ENCODE results near the gene HARS2.
"Not testable (repeated sequence)": the region's sequence is repeated elsewhere in the genome, so short reads cannot be mapped to it uniquely, and the experiment has no call there.

Gene HARS2

GRCh38 chr5:140690941-140691924 lies at the start of gene HARS2, which contains the start of gene HARS1:
Gene HARS2, plus strand, starts transcription at chr5:140691455. Its CDS starts 194 bp downstream, at chr5:140691649.
Gene HARS1, minus strand, starts transcription at chr5:140691370. Its CDS starts 66 bp downstream, at chr5:140691304.
- DNase-seq: peak; percentile 65

- no peak for DNase-seq
Observed at GRCh38 chr5:140641716-140642115, 49.5 kb upstream of the HARS2 start.

GRCh38 chr5:140642718-140643117 lies 48.5 kb upstream of the HARS2 start:
- DNase-seq: no peak

GRCh38 chr5:140647042-140647419 lies 44.2 kb upstream of the HARS2 start:
- DNase-seq: no peak

GRCh38 chr5:140658870-140659269 lies 32.4 kb upstream of the HARS2 start:
- DNase-seq: no peak

- DNase-seq: not testable (repeated sequence)
Observed at GRCh38 chr5:140660371-140660770, 30.9 kb upstream of the HARS2 start.

GRCh38 chr5:140664030-140664358 lies 27.3 kb upstream of the HARS2 start:
- DNase-seq: no peak

- peak; percentile 31 for DNase-seq
Observed at GRCh38 chr5:140664359-140665119, 26.7 kb upstream of the HARS2 start, which contains the start of gene WDR55. Gene WDR55, plus strand, starts transcription at chr5:140664904. Its CDS starts 9 bp downstream, at chr5:140664913.

- not testable (repeated sequence) for DNase-seq
Observed at GRCh38 chr5:140671035-140671434, 20.2 kb upstream of the HARS2 start.

- DNase-seq: no peak
Observed at GRCh38 chr5:140671472-140672125, 19.7 kb upstream of the HARS2 start.

GRCh38 chr5:140672455-140673186 lies 18.6 kb upstream of the HARS2 start:
- DNase-seq: no peak

GRCh38 chr5:140673187-140673976 lies 17.9 kb upstream of the HARS2 start, which contains the start of gene DND1:
Gene DND1, minus strand, starts transcription at chr5:140673576. Its CDS starts 34 bp downstream, at chr5:140673542.
- DNase-seq: no peak

GRCh38 chr5:140674211-140674610 lies 17.0 kb upstream of the HARS2 start:
- no peak for DNase-seq

- no peak for DNase-seq
Observed at GRCh38 chr5:140674629-140675028, 16.6 kb upstream of the HARS2 start.

GRCh38 chr5:140677947-140678346 lies 13.3 kb upstream of the HARS2 start:
- no peak for DNase-seq

- no peak for DNase-seq
Observed at GRCh38 chr5:140678993-140679392, 12.3 kb upstream of the HARS2 start.

- DNase-seq: no peak
Observed at GRCh38 chr5:140690376-140690932, 801 bp upstream of the HARS2 start.

GRCh38 chr5:140694276-140694675 lies 3.0 kb downstream of the HARS2 start:
- DNase-seq: no peak

- DNase-seq: no peak
Observed at GRCh38 chr5:140696891-140697492, 5.7 kb downstream of the HARS2 start.
